ENCODE results near the gene AGAP1.

Gene AGAP1

DNA sequence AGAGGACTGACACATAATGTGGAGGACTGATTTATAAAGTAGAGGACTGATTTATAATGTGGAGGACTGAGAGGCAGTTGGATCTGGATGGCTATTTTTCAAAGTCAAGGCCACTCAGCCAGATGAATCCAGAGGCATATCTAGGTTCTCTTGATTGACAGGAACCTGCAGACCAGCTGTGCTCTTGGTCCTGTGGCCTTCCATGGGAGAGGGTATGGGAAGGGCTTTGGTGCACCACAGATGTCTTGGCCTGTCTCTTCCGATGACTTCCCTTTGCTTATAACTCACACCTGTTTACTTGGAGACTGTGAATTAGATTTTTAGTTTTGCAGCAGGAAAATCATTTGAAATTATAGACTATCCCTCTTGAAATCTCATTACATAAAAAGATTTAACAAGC, 32.3 kb downstream of the AGAP1 start:
- Mint-ChIP-seq H3K9me3 (no peaks in the 10 kb centered on the region), H3K36me3 (ENCODE audit: low read depth) (no peaks in the 10 kb centered on the region)

DNA sequence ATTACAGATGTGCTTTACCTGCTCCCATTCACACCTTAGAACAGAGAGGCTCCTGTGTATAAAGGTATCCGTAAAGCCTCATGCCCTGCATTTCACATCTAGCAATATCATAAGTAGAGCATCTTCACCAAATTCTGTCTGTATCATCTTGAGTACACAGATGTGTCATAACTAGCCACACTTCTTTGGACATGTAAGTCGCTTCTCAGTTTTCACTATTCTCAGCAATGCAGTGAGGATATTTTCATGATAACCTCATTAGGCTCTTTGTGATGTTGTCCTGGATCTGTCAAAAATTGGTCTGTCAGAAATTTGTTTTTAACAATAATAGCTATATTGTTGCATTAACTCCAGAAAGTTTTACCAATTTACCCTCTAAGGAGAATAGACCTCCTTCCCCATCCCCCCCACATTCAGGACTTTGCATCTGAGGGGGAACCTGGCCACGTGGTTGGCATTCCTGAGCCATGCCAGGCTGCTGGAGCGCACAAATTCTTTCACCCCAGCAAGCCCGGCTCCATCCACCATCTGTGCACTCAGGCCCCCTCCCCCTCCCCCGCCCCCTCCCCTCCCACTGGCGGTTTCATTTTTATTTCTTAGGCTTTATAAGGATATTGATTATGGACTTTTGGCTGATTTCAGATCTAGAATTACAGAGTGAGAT, 34.1 kb downstream of the AGAP1 start:
- ATAC-seq (no peak), DNase-seq (no peak)
- H3K27me3 Mint-ChIP-seq: peaks cover 7% of the 10 kb centered on the region
- no peak overlapping the region for H3K27ac Mint-ChIP-seq
- no peaks in the 10 kb centered on the region for H3K9me3 Mint-ChIP-seq
- H3K4me3 Mint-ChIP-seq: no peak overlapping the region
- H3K36me3 Mint-ChIP-seq (ENCODE audit: low read depth): no peaks in the 10 kb centered on the region
- no peaks in the 10 kb centered on the region for H3K4me1 Mint-ChIP-seq

More for the DNA sequence above, 32.3 kb downstream of the AGAP1 start:
- DNase-seq (no peak), ATAC-seq (no peak)
- no peak overlapping the region for H3K4me3 Mint-ChIP-seq
- H3K4me1 Mint-ChIP-seq: no peaks in the 10 kb centered on the region
- H3K27me3 Mint-ChIP-seq: peaks cover 11% of the 10 kb centered on the region
- H3K27ac Mint-ChIP-seq: no peak overlapping the region

- Mint-ChIP-seq H3K27ac (no peak overlapping the region), H3K27me3 (peaks cover 9% of the 10 kb centered on the region), H3K4me1 (no peaks in the 10 kb centered on the region), H3K36me3 (ENCODE audit: low read depth) (no peaks in the 10 kb centered on the region), H3K4me3 (no peak overlapping the region), H3K9me3 (no peaks in the 10 kb centered on the region)
- ATAC-seq (no peak), DNase-seq (no peak)
Measured at GRCh38 chr2:235529621-235530020, 35.8 kb downstream of the AGAP1 start.

DNA sequence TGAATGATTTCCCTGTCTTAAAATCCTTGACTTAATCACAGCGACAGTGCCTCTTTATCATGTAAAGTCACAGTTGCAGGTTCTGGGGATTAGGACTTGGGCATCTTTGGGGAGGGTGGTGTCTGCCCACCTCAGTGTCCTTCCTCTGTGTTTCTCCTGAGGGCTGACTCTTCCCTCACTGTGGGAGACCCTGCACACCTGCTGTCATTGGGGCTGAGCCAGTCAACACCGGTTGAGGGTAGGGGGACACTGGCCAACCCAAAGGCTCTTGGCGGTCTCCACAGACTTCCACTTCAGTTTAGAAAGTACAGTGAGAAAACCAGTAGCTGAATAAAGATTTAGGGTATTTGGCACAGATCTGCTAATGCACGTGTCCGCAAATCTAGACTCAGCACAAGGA, 36.9 kb downstream of the AGAP1 start:
- Mint-ChIP-seq H3K4me3 (no peak overlapping the region), H3K27ac (no peak overlapping the region), H3K4me1 (no peaks in the 10 kb centered on the region), H3K36me3 (ENCODE audit: low read depth) (no peaks in the 10 kb centered on the region), H3K27me3 (peaks cover 6% of the 10 kb centered on the region), H3K9me3 (no peaks in the 10 kb centered on the region)
- ATAC-seq (no peak), DNase-seq (no peak)

DNA sequence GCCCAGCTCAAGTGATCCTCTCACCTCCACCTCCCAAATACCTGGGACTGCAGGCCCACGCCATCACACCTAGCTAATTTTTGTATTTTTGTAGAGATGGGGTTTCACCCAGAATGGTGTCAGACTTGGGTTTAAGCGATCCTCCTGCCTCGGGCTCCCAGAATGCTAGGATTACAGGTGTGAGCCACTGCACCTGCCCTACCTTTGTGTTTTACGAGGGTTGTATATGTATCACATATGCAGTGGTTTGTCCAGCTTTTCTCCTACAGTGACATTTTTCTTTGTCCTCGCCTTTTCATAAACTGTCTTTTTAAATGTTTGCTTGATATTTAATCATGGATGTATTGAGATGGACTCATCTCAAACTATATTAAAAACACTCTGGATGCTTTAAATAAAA, 38.5 kb downstream of the AGAP1 start:
- no peaks in the 10 kb centered on the region for H3K36me3 Mint-ChIP-seq (ENCODE audit: low read depth)

GRCh38 chr2:235533198-235533597, 39.4 kb downstream of the AGAP1 start:
- ATAC-seq (no peak), DNase-seq (no peak)
- no peaks in the 10 kb centered on the region for H3K4me1 Mint-ChIP-seq
- H3K9me3 Mint-ChIP-seq: no peaks in the 10 kb centered on the region
- H3K4me3 Mint-ChIP-seq: no peak overlapping the region
- H3K36me3 Mint-ChIP-seq (ENCODE audit: low read depth): no peaks in the 10 kb centered on the region
- H3K27ac Mint-ChIP-seq: no peak overlapping the region
- peaks cover 6% of the 10 kb centered on the region for H3K27me3 Mint-ChIP-seq

More for the DNA sequence above, 38.5 kb downstream of the AGAP1 start:
- Mint-ChIP-seq H3K27ac (no peak overlapping the region), H3K4me1 (no peaks in the 10 kb centered on the region), H3K4me3 (no peak overlapping the region), H3K27me3 (peaks cover 6% of the 10 kb centered on the region), H3K9me3 (no peaks in the 10 kb centered on the region)
- no peak for ATAC-seq
- DNase-seq: no peak

DNA sequence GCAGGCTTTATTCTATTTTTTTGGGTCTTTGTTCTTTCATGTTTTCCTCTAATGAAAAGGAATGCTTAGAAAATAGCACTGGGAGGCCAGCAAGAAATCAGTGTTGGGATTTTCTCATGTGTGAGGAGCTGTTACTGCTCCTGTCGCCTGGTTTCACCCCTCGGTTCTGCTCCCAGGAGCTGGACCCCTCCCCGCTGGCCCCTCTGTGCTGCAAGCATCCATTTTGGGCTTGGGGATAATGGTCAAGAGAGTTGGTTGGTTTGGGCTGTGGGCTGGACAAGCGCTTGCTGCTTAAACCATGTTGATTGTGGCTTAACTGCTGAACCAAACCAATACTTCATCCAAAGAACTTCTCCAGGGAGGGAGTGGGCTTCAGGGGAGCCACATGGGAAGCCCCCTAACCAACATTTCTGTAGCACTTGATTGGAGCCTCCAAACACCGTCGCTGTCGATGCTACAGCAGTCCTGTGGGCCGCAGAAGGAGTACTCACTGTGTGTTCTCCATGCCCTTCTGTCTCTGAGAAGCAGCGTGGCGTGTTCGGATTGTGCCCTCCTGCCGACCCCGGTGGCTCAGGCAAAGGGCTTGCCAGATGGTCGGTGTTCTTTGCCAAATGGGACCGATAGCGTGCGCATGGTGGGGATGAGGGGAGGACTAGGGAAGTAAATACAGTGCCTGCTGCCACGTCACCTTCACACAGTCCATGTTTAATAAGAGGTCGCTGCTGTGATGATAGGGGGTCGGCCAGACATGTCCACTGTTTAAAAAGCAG, 40.0 kb downstream of the AGAP1 start:
- Mint-ChIP-seq H3K36me3 (ENCODE audit: low read depth) (no peaks in the 10 kb centered on the region), H3K9me3 (no peaks in the 10 kb centered on the region), H3K4me3 (no peak overlapping the region), H3K4me1 (no peaks in the 10 kb centered on the region), H3K27ac (no peak overlapping the region), H3K27me3 (peaks cover 6% of the 10 kb centered on the region)
- ATAC-seq: no peak
- no peak for DNase-seq

DNA sequence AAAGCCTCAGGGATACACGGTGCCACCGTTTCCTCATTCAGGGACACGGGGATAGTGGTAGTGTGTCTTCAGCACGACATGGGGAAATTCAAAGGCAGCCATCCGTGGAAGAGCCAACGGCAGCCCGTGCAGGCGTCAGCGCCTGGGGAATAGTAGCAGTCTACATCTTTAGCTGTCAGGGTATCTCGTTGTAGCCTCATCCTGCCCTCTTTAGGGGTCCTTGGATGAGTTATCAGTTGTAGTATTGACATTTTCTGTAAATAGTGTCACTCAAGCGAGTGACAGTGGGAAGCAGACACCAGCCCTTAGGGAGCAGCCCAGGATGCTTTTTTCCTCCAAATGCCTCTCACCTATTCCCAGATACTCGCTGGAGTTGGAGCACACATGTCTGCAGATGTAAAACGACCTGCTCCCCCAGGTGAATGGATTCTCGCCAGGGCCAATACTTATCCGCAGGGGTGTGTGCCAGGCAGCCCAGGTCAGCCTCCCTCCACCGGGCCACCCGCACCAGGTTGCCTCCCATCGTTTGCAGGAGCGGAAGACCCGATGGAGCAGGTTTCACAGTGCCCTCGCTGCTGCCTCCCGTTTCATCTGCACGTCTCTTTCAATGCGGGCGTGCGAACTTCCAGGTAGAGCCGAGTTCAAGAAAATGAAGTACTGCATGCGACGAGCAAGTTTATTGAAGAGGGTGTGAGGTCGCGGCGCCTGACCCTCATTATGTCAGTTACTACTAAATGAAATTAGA, 41.0 kb downstream of the AGAP1 start:
- Mint-ChIP-seq H3K4me3 (no peak overlapping the region), H3K36me3 (ENCODE audit: low read depth) (no peaks in the 10 kb centered on the region), H3K27ac (no peak overlapping the region), H3K9me3 (no peaks in the 10 kb centered on the region), H3K27me3 (peaks cover 9% of the 10 kb centered on the region), H3K4me1 (no peaks in the 10 kb centered on the region)
- no peak for ATAC-seq
- no peak for DNase-seq

DNA sequence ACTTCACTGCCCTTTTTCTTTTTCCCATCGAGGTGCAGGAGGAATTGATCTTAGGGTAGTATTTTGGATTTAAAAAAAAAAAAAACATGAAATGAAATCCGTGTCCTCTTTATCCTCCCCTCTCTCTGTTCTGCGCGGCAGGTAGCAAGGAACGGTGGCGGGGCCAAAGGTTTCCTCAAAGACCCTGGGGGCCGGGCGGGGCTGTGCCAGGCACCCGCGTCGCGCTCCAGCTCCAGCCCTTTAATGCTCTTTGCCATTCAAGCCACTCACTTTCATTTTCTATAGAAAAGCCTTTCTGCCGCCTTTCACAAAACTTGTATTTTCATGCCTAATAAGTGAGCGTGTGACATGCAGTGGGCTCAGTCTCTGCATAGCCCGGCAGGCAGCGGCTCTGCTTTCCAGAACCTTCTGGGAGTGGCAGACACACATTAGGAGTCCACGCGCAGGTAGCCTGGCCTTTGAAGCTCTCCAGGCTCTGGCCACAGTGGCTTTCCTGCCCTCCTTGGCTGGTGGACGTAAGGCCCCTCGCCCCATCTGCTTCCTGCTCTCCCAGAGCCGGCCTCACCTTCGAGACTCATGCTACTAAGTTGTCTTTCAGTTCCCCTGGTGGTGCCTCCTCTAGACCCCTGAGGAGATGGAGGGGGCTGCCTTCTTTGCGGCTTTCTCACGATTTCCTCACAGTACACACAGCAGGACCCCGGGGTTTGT, 41.7 kb downstream of the AGAP1 start:
- Mint-ChIP-seq H3K27ac (no peak overlapping the region), H3K4me1 (no peaks in the 10 kb centered on the region), H3K36me3 (ENCODE audit: low read depth) (no peaks in the 10 kb centered on the region)

GRCh38 chr2:235536711-235537110, 42.9 kb downstream of the AGAP1 start:
- peaks cover 9% of the 10 kb centered on the region for H3K27me3 Mint-ChIP-seq
- H3K4me1 Mint-ChIP-seq: no peaks in the 10 kb centered on the region
- DNase-seq (no peak), ATAC-seq (no peak)
- no peaks in the 10 kb centered on the region for H3K9me3 Mint-ChIP-seq
- H3K4me3 Mint-ChIP-seq: no peak overlapping the region
- H3K36me3 Mint-ChIP-seq (ENCODE audit: low read depth): no peaks in the 10 kb centered on the region
- H3K27ac Mint-ChIP-seq: no peak overlapping the region

More for the DNA sequence above, 41.7 kb downstream of the AGAP1 start:
- no peak overlapping the region for H3K4me3 Mint-ChIP-seq
- H3K9me3 Mint-ChIP-seq: no peaks in the 10 kb centered on the region
- peaks cover 9% of the 10 kb centered on the region for H3K27me3 Mint-ChIP-seq
- ATAC-seq (no peak), DNase-seq (no peak)

- Mint-ChIP-seq H3K4me3 (no peak overlapping the region), H3K27me3 (peaks cover 9% of the 10 kb centered on the region), H3K36me3 (ENCODE audit: low read depth) (no peaks in the 10 kb centered on the region), H3K4me1 (no peaks in the 10 kb centered on the region), H3K9me3 (no peaks in the 10 kb centered on the region), H3K27ac (no peak overlapping the region)
- DNase-seq: no peak
- peak; percentile 20 for ATAC-seq
Measured at GRCh38 chr2:235537186-235537585, 43.3 kb downstream of the AGAP1 start.

- Mint-ChIP-seq H3K27ac (no peak overlapping the region), H3K27me3 (peaks cover 9% of the 10 kb centered on the region), H3K4me3 (no peak overlapping the region), H3K4me1 (no peaks in the 10 kb centered on the region), H3K9me3 (no peaks in the 10 kb centered on the region), H3K36me3 (ENCODE audit: low read depth) (no peaks in the 10 kb centered on the region)
- no peak for ATAC-seq
- no peak for DNase-seq
Measured at GRCh38 chr2:235537587-235537986, 43.7 kb downstream of the AGAP1 start.

- Mint-ChIP-seq H3K9me3 (no peaks in the 10 kb centered on the region), H3K27me3 (peaks cover 9% of the 10 kb centered on the region), H3K36me3 (ENCODE audit: low read depth) (no peaks in the 10 kb centered on the region), H3K4me1 (no peaks in the 10 kb centered on the region), H3K4me3 (no peak overlapping the region), H3K27ac (no peak overlapping the region)
- DNase-seq (no peak), ATAC-seq (no peak)
Measured at GRCh38 chr2:235538144-235538639, 44.3 kb downstream of the AGAP1 start.

- Mint-ChIP-seq H3K4me1 (no peaks in the 10 kb centered on the region), H3K27me3 (peaks cover 9% of the 10 kb centered on the region), H3K36me3 (ENCODE audit: low read depth) (no peaks in the 10 kb centered on the region), H3K9me3 (no peaks in the 10 kb centered on the region), H3K4me3 (no peak overlapping the region), H3K27ac (no peak overlapping the region)
- ATAC-seq: no peak
- DNase-seq: no peak
Measured at GRCh38 chr2:235538981-235539380, 45.1 kb downstream of the AGAP1 start.
